HEK293T (cell line): ENCODE results near the gene NRL.
"Not testable (repeated sequence)": the region's sequence is repeated elsewhere in the genome, so short reads cannot be mapped to it uniquely, and the experiment has no call there.

Source experiments
- CTCF ChIA-PET: fragments of 350-600 bp; formaldehyde crosslinking; extraction: SDS; loops from one replicate; lab custom pipeline; 2021; ENCODE audit warnings: antibody characterized with exemption, inconsistent platforms; lab: Yijun Ruan, JAX
- POLR2A ChIA-PET: fragments of 350-600 bp; formaldehyde crosslinking; extraction: SDS; loops from one replicate; lab custom pipeline; 2020; ENCODE audit warnings: antibody characterized with exemption, inconsistent platforms; lab: Yijun Ruan, JAX
- DNase-seq: peaks from one replicate; pipeline ENCODE4 v3.0.0; 2012; ENCODE audit warnings: mixed read lengths; ENCODE audit errors: extremely low spot score
- ARNT ChIP-seq: fragments of 450-650 bp; IDR thresholded peaks from 2 replicates; pipeline ENCODE4 v1.6.1; 2017; ENCODE audit warnings: mild to moderate bottlenecking
- BHLHE40 ChIP-seq: fragments of 450-650 bp; IDR thresholded peaks from 2 replicates; pipeline ENCODE4 v1.6.1; 2016; ENCODE audit warnings: mild to moderate bottlenecking, moderate library complexity, borderline replicate concordance
- CTBP1 ChIP-seq: fragments of 450-650 bp; IDR thresholded peaks from 2 replicates; pipeline ENCODE4 v1.6.1; 2016; ENCODE audit warnings: borderline replicate concordance
- ELF4 ChIP-seq: fragments of 450-650 bp; IDR thresholded peaks from 2 replicates; pipeline ENCODE4 v1.6.1; 2017; ENCODE audit warnings: antibody characterized with exemption
- FOXA1 ChIP-seq: fragments of 450-650 bp; IDR thresholded peaks from 2 replicates; pipeline ENCODE4 v1.6.1; 2016; ENCODE audit warnings: mild to moderate bottlenecking
- FOXK2 ChIP-seq: fragments of 450-650 bp; IDR thresholded peaks from 2 replicates; pipeline ENCODE4 v1.6.1; 2016; ENCODE audit warnings: mild to moderate bottlenecking
- FOXM1 ChIP-seq: fragments of 450-650 bp; IDR thresholded peaks from 2 replicates; pipeline ENCODE4 v1.6.1; 2017; ENCODE audit warnings: mild to moderate bottlenecking, borderline replicate concordance
- HDGF ChIP-seq: fragments of 450-650 bp; IDR thresholded peaks from 2 replicates; pipeline ENCODE4 v1.6.1; 2017; ENCODE audit warnings: antibody characterized with exemption, borderline replicate concordance
- L3MBTL2 ChIP-seq: fragments of 450-650 bp; conservative IDR thresholded peaks from 2 replicates; pipeline ENCODE4 v1.6.1; 2016; ENCODE audit warnings: mild to moderate bottlenecking
- LEF1 ChIP-seq: fragments of 450-650 bp; IDR thresholded peaks from 2 replicates; pipeline ENCODE4 v1.6.1; 2017; ENCODE audit warnings: mild to moderate bottlenecking, borderline replicate concordance
- NFRKB ChIP-seq: fragments of 450-650 bp; IDR thresholded peaks from 2 replicates; pipeline ENCODE4 v1.6.1; 2016; ENCODE audit warnings: mild to moderate bottlenecking, moderate library complexity
- PKNOX1 ChIP-seq: fragments of 450-650 bp; IDR thresholded peaks from 2 replicates; pipeline ENCODE4 v1.6.1; 2016
- SP1 ChIP-seq: fragments of 450-650 bp; IDR thresholded peaks from 2 replicates; pipeline ENCODE4 v1.6.1; 2017
- SUZ12 ChIP-seq: fragments of 450-650 bp; IDR thresholded peaks from 2 replicates; pipeline ENCODE4 v1.6.1; 2016; ENCODE audit warnings: mild to moderate bottlenecking
- TARDBP ChIP-seq: fragments of 450-650 bp; IDR thresholded peaks from 2 replicates; pipeline ENCODE4 v1.6.1; 2016
- ZNF384 ChIP-seq: fragments of 450-650 bp; IDR thresholded peaks from 2 replicates; pipeline ENCODE4 v1.6.1; 2016

The NRL gene

GRCh38 chr14:24113801-24114531 is 783 bp downstream of the NRL start:
- peak; percentile 72 for DNase-seq
- TF ChIP-seq ELF4 = 0 out of 2 replicates have a peak, but pooled peaks have one; percentile 6
- no peak for TF ChIP-seq TARDBP
- TF ChIP-seq L3MBTL2 = peak; percentile 70
- ChIA-PET CTCF (interaction anchor here (0.6 to 3.9 kb wide), 6 partner anchors 20 to 323 kb away, joined by 3 to 30 read pairs (median 4); partner anchors contain the start of genes IRF9, PCK2 and RNF31), POLR2A (interaction anchor here (0.7 to 4.6 kb wide), 42 partner anchors 9 to 813 kb away, joined by 3 to 65 read pairs (median 6); partner anchors contain the start of genes CARMIL3, CHMP4A, EMC9 and IPO4)

GRCh38 chr14:24113379-24113800 is 1.4 kb downstream of the NRL start:
- ChIA-PET CTCF (interaction anchor here (0.6 to 3.9 kb wide), 4 partner anchors 20 to 324 kb away, joined by 3 to 30 read pairs (median 4); partner anchors contain the start of genes IRF9 and PCK2), POLR2A (interaction anchor here (0.7 to 4.6 kb wide), 30 partner anchors 9 to 812 kb away, joined by 3 to 65 read pairs (median 10); partner anchors contain the start of genes CARMIL3, CHMP4A, EMC9 and IPO4)
- TF ChIP-seq SP1 = no peak
- TF ChIP-seq HDGF = no peak
- TF ChIP-seq BHLHE40 = no peak
- no peak for DNase-seq

GRCh38 chr14:24110523-24110922 is 4.2 kb downstream of the NRL start:
- TF ChIP-seq NFRKB = no peak
- no peak for TF ChIP-seq SUZ12
- TF ChIP-seq SP1 = no peak
- no peak for TF ChIP-seq ELF4
- TF ChIP-seq ARNT = no peak
- no peak for TF ChIP-seq BHLHE40
- ChIA-PET CTCF (interaction anchor here (0.7 to 8.1 kb wide), 4 partner anchors 17 to 66 kb away, joined by 3 to 114 read pairs (median 4); partner anchors contain the start of gene PCK2), POLR2A (interaction anchor here (1.3 to 9.8 kb wide), 4 partner anchors 16 to 50 kb away, joined by 3 to 162 read pairs (median 9); partner anchors contain the start of genes EMC9, PCK2 and PSME1)
- DNase-seq = no peak

- POLR2A ChIA-PET = interaction anchor here (1.3 to 9.8 kb wide), 4 partner anchors 15 to 50 kb away, joined by 3 to 162 read pairs (median 9); partner anchors contain the start of genes EMC9, PCK2 and PSME1
- no peak for DNase-seq
- CTCF ChIA-PET = interaction anchor here (0.6 to 8.1 kb wide), 8 partner anchors 9 to 1051 kb away, joined by 3 to 114 read pairs (median 4); partner anchors contain the start of gene PCK2
- TF ChIP-seq TARDBP = no peak
- TF ChIP-seq HDGF = no peak
- TF ChIP-seq ZNF384 = no peak
- TF ChIP-seq BHLHE40 = no peak
- TF ChIP-seq ARNT = no peak
- no peak for TF ChIP-seq PKNOX1
- no peak for TF ChIP-seq FOXM1
- no peak for TF ChIP-seq FOXK2
These were observed 4.7 kb downstream of the NRL start for GRCh38 chr14:24110060-24110459.

GRCh38 chr14:24108336-24108874 is 6.3 kb downstream of the NRL start:
- TF ChIP-seq FOXM1 (no peak), SUZ12 (no peak), FOXA1 (no peak), ZNF384 (no peak), HDGF (no peak), TARDBP (no peak), FOXK2 (no peak), SP1 (no peak)
- ChIA-PET POLR2A (interaction anchor here (0.9 to 9.8 kb wide), 11 partner anchors 14 to 87 kb away, joined by 3 to 162 read pairs (median 7); partner anchors contain the start of genes CARMIL3, EMC9, IPO4 and IRF9), CTCF (interaction anchor here (0.6 to 8.1 kb wide), 27 partner anchors 8 to 200 kb away, joined by 3 to 114 read pairs (median 5); partner anchors contain the start of genes CARMIL3, CHMP4A, CIDEB and EMC9)
- DNase-seq = no peak

- CTCF ChIA-PET = interaction anchor here (0.6 to 8.1 kb wide), 4 partner anchors 12 to 67 kb away, joined by 5 to 114 read pairs (median 24); partner anchors contain the start of gene PCK2
These were observed 8.0 kb downstream of the NRL start for GRCh38 chr14:24106672-24107271.

GRCh38 chr14:24105609-24106239 is 9.0 kb downstream of the NRL start:
- DNase-seq = not testable (repeated sequence)
- CTCF ChIA-PET = interaction anchor here (1.0 to 8.1 kb wide), 3 partner anchors 13 to 48 kb away, joined by 3 to 114 read pairs (median 3); no protein-coding TSS in a partner anchor
- POLR2A ChIA-PET = interaction anchor here (1.0 to 9.8 kb wide), 6 partner anchors 9 to 90 kb away, joined by 3 to 162 read pairs (median 4); partner anchors contain the start of genes DCAF11, EMC9, NRL and PCK2

More at GRCh38 chr14:24106672-24107271, 8.0 kb downstream of the NRL start:
- DNase-seq = no peak
- no peak for TF ChIP-seq ARNT
- TF ChIP-seq CTBP1 = no peak
- TF ChIP-seq ELF4 = no peak
- no peak for TF ChIP-seq ZNF384
- no peak for TF ChIP-seq HDGF
- no peak for TF ChIP-seq SUZ12
- no peak for TF ChIP-seq LEF1
- no peak for TF ChIP-seq NFRKB
- no peak for TF ChIP-seq FOXK2
- no peak for TF ChIP-seq FOXM1
- TF ChIP-seq BHLHE40 = no peak
- TF ChIP-seq PKNOX1 = no peak
- POLR2A ChIA-PET = interaction anchor here (0.7 to 9.8 kb wide), 5 partner anchors 12 to 89 kb away, joined by 3 to 162 read pairs (median 3); partner anchors contain the start of genes PCK2 and TM9SF1
